ENCODE data around the gene PRSS50.

- no peak for TF ChIP-seq CTCF (IDR thresholded peaks at IDR 0.05)
- TF ChIP-seq POLR2A (IDR thresholded peaks at IDR 0.05) = no peak
These were observed 25.4 kb upstream of the PRSS50 start for GRCh38 chr3:46742992-46743585.
